ENCODE results near the gene ANAPC13.

The ANAPC13 gene

DNA sequence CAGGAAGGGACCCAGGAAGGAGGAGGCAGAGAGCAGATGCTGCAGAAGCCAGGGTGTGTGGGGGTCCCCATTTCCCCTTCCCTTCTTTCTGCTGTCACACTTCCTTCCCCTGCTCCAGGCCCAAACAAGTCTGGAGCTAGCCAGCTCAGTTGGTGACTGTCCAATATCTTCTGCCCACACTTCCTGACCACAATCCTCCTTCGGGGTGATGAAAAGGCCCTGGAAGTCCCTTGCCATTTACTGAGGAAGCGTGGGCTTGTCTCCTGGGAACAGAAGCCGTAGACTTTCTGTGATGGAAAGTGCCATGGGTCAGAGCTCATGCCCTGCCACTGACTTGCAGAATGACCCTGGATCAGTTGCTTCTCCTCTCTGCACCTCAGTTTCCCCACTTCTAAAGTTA, 39.0 kb downstream of the ANAPC13 start:
- H3K4me3 ChIP-seq (ENCODE audit: low read depth, low read length), result no peak overlapping the region
- DNase-seq (ENCODE audit: low read depth), result no peak
- TF ChIP-seq, protein P1, sequence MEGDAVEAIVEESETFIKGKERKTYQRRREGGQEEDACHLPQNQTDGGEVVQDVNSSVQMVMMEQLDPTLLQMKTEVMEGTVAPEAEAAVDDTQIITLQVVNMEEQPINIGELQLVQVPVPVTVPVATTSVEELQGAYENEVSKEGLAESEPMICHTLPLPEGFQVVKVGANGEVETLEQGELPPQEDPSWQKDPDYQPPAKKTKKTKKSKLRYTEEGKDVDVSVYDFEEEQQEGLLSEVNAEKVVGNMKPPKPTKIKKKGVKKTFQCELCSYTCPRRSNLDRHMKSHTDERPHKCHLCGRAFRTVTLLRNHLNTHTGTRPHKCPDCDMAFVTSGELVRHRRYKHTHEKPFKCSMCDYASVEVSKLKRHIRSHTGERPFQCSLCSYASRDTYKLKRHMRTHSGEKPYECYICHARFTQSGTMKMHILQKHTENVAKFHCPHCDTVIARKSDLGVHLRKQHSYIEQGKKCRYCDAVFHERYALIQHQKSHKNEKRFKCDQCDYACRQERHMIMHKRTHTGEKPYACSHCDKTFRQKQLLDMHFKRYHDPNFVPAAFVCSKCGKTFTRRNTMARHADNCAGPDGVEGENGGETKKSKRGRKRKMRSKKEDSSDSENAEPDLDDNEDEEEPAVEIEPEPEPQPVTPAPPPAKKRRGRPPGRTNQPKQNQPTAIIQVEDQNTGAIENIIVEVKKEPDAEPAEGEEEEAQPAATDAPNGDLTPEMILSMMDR (IDR thresholded peaks at IDR 0.05; ENCODE audit: low read depth, low read length, missing control alignments), result no peak

DNA sequence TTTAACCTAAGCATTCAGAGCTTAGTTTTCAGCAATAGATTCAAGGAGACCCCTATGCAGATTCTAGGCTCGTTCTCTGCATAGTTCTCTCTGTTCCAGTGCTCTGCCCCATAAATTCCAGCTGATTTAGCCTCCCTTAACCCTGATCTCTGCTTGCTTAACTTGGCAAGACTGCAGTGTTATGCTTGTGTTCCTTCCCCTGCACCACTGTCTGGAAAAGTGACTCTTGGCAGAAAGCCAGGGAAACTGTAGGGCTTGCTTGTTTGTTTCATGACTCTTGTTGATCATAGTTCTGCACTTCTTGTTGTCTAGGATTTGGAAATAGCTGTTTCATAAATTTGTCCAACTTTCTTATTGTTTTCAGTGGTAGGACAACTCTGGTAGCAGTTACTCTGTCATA, 40.1 kb downstream of the ANAPC13 start:
- H3K4me3 ChIP-seq (ENCODE audit: low read depth, low read length), result no peak overlapping the region
- TF ChIP-seq, protein P1 (IDR thresholded peaks at IDR 0.05; ENCODE audit: low read depth, low read length, missing control alignments), result no peak
- no peak for DNase-seq (ENCODE audit: low read depth)

DNA sequence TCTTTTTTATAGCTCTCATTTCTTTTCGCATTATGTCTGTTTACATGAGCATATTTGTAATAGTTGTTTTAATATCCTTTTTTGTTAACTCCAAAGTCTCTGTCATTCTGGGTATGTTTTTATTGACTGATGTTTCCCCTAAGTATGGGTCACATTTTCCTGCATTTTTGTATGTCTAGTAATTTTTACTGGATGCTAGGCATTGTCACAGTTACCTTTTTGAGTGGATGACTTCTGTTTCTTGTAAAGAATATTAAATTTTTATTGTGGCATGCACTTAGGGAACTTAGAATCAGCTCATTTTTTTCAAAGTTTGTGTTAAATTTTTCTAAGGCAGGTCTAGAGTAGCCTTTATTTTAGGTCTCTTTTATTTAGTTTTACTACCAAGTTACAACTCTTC, 40.7 kb downstream of the ANAPC13 start:
- no peak for DNase-seq (ENCODE audit: low read depth)
- no peak overlapping the region for H3K4me3 ChIP-seq (ENCODE audit: low read depth, low read length)
- TF ChIP-seq, protein P1 (IDR thresholded peaks at IDR 0.05; ENCODE audit: low read depth, low read length, missing control alignments), result no peak

DNA sequence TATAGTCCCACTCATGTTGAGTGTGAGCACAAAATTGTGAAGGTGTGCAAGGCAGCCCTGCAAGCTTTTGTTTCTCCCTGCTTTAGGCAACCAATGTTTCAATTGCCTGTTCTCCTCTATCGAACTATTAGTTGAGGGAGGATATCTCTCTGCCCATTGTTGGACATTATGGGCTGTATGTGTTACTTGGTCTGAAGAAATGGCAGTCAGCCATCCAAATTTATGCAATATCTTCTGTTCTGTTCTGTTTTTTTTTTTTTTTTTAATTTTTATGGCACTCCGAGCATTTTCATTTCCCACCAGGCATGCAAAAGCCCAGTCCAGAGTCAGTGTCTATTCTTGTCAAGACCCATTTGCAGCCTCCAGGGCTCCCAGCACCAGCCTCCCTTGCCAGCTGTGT, 44.0 kb downstream of the ANAPC13 start:
- TF ChIP-seq, protein P1 (IDR thresholded peaks at IDR 0.05; ENCODE audit: low read depth, low read length, missing control alignments), result no peak
- no peak for DNase-seq (ENCODE audit: low read depth)
- no peak overlapping the region for H3K4me3 ChIP-seq (ENCODE audit: low read depth, low read length)

DNA sequence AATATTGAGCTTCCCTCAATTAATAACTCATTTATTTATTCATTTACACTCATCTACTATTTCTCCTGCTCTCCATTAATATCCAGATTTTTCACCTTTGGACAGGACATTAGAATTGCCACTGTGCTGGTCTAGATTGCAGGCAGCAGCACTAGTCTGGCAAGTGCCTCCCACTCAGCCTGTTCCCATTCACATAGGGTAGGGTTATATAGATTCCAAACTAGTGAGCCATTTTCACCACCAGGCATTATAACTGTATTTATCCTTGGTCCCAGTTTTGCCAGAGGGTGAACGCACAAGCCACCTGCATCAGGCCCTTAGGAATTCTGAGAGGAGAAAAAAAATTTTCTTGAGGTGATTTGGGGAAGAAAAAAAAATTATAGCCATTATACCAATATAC, 44.5 kb downstream of the ANAPC13 start:
- TF ChIP-seq, protein P1 (IDR thresholded peaks at IDR 0.05; ENCODE audit: low read depth, low read length, missing control alignments), result no peak
- no peak for DNase-seq (ENCODE audit: low read depth)
- H3K4me3 ChIP-seq (ENCODE audit: low read depth, low read length), result no peak overlapping the region

DNA sequence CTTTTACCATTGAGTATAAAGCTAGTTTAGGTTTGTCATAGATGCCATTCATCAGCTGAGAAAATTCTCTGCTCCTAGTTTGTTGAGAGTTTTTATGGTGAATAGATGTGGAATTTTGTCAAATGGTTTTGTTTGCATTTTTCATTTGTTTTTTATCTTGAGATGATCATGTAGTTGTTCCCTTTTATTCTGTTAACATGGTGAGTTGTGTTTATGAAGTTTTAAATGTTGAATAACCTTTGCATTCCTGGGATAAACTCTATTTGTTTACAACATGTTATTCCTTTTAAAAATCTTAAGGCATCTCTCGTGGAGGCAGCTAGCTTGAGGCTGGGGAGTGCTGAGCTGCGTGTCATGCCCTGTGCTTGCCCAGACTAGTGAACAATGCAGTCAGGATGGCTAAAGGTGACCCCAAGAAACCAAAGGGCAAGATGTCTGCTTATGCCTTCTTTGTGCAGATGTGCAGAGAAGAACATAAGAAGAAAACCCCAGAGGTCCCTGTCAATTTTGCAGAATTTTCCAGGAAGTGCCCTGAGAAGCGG, 48.5 kb downstream of the ANAPC13 start:
- DNase-seq (ENCODE audit: low read depth), result no peak
- TF ChIP-seq, protein P1 (IDR thresholded peaks at IDR 0.05; ENCODE audit: low read depth, low read length, missing control alignments), result no peak
- H3K4me3 ChIP-seq (ENCODE audit: low read depth, low read length), result no peak overlapping the region

DNA sequence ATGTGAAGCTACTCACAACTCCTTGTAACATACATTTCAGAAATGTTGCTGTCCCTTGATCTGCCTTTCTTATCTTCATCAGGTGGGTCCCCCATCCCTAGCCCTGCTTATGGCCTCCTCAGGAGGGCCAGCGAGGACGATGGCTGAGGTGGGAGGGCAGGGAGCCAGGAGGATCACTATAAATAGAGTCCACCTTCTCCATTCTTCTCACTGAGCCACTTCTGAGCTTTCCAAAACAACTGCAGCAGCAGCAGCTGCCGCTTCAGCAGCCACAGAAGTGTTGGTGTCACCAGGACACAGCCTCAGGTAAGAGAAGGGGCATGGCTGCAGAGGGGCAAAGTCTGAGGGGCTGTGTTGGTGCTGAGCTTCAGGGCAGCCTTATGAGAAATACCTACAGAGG, 53.5 kb downstream of the ANAPC13 start:
- TF ChIP-seq, protein P1 (IDR thresholded peaks at IDR 0.05; ENCODE audit: low read depth, low read length, missing control alignments), result no peak
- no peak for DNase-seq (ENCODE audit: low read depth)
- no peak overlapping the region for H3K4me3 ChIP-seq (ENCODE audit: low read depth, low read length)

Data from GM12864 (cell line).